HuH-7.5 (cell line): Measurements from ENCODE around the gene TBC1D22A.

ENCODE experiments used
- DNase-seq: peaks from one replicate; pipeline ENCODE4 v3.0.0; 2011; ENCODE audit warnings: low spot score

Gene TBC1D22A

GRCh38 chr22:46909237-46910030 is 147.0 kb downstream of the TBC1D22A start:
- no peak for DNase-seq

DNA sequence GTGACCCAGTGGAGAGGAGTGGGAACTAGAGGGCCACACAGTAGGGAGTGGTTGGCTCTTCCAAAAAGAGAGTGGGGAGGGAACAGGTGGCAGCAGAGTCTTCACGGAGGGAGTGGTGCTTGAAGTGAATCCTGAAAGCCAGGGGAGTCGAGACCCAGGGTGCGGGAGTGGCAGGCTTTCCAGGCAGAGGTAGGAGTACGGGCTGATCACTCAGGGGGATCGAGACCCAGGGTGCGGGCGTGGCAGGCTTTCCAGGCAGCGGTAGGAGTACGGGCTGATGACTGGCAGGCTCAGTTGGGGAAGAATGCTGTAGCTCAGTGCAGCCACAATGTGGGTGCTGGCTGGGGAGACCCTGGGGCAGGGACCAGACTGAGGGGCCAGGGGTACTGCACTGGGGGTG is 148.2 kb downstream of the TBC1D22A start:
- no peak for DNase-seq

DNA sequence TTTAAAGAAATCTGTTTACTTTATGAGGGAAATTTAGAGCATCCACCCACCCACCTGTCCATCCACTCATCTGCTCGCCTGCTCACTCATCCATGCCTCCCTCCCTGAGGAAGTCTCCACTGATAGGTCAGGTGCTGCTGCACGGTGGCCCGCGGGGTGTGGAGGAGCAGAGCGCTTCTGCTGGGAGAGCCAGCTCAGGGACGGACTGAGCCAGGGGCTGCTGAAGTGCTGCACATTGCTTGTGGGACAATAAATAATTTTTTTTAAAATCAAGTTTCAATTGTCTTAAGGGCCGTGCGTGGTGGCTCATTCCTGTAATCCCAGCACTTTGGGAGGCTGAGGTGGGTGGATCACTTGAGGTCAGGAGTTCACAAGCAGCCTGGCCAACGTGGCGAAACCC is 148.9 kb downstream of the TBC1D22A start:
- DNase-seq: no peak

DNA sequence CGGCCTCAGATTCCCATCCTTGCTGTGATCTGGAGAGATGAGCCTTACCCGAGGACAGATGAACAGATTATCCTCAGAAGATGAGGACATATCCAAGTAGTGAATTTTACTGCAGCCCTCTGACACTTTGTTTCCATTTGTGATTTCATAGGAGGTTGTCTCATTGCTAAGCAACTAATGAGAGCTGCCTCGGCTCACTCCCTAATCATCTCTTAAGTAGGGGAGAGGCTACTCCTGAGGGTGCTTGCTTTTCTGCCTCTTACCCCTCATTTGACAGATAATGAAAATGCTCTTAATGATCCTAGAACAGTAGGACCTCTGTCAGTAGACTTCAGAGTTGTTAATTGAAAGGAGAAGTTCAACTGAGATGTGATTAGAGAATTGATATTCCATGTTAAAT is 150.9 kb downstream of the TBC1D22A start:
- DNase-seq: no peak

DNA sequence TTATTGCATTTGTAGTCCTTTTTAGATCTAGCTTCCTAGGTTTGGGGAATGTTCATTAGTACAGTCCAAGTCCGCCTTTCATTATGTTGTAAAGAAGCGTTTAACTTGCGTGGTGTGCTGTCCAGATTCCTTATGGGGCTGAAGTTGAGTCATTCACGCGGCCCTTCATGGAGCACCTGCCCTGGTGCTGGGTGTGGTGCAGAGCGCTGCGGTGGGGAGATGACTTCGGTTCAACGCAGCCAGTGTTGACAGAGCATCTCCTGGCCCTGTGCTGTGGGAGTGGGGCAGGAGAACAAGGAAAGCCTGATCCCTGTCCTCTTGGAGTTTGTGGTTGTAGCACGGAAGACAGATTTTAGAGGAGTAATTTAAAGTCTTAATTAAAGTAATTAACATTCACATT is 152.0 kb downstream of the TBC1D22A start:
- no peak for DNase-seq

DNA sequence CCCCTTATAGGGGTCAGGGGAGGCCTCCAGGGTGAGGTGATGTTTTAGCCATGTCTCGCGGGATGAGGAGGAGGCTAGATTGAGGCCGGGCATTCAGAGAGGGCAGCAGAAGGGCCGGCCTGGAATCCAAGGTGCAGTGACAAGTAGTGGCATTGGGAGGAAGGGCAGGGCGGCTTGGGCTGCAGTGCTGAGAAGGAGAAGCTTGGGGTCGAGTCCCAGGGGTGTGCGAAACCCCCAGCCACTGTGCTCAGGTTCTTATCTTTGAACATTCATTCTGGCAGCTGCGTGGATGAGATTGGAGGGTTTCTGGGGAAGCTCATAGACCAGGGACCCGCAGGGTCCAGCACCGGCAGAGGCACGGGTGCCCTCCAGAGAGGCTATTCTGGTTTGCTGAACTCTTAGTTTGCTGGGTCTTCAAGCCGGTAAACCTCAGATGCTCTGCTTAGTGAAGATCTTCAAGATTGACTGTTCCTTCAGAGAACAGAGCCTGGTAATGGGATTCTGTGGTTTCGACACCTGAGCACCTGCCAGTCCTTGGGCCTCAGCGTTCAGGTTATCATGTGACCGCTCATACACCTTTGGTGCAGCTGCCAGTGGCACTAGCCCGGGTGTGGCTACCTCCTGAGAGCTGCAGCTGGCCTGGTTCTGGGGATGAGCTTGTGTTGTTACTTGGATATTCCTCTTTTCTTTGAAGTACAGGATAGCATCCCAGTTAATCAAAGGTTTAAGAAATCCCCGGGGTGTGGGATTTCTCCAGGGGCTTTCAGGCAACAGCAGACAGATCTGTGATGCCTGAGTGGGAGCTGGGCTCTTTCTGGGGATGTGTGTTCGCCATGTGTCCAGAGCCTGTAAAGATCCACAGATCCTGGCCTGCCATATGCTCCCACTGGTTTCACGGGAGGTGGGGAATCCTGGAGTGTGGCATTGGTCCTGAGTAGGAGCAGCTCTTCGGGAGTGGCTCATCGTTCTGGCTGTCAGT is 152.8 kb downstream of the TBC1D22A start:
- no peak for DNase-seq

- DNase-seq: no peak
These were observed 153.7 kb downstream of the TBC1D22A start for GRCh38 chr22:46915950-46916730.

GRCh38 chr22:46916886-46917770 is 154.7 kb downstream of the TBC1D22A start:
- no peak for DNase-seq

- DNase-seq: no peak
These were observed 155.3 kb downstream of the TBC1D22A start for GRCh38 chr22:46917771-46918101.

GRCh38 chr22:46918197-46918596 is 155.7 kb downstream of the TBC1D22A start:
- no peak for DNase-seq

- DNase-seq: no peak
These were observed 159.6 kb downstream of the TBC1D22A start for GRCh38 chr22:46922037-46922436.

GRCh38 chr22:46923394-46923793 is 160.9 kb downstream of the TBC1D22A start:
- no peak for DNase-seq

- no peak for DNase-seq
These were observed 163.4 kb downstream of the TBC1D22A start for GRCh38 chr22:46925818-46926217.

GRCh38 chr22:46929046-46929709 is 166.7 kb downstream of the TBC1D22A start:
- DNase-seq: no peak

- DNase-seq: no peak
These were observed 167.3 kb downstream of the TBC1D22A start for GRCh38 chr22:46929710-46930204.

DNA sequence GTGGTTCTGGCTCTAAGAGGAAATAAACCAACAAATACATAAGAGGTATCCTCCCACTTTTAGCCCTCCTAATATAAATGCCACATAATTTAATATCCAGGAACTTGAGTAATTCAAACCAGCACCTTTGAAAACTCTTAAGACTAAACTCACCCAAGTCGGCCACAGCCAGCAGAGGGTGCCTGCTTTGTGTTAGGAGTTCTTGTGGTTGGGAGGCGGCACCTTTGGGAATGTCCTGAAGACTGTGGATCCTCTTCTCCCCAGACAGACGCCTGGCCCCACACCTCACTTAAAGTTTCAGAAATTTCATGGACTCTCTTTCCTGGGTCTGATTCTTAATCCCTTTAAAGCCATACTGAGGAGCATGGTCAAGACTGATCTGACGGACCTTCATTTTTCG is 169.0 kb downstream of the TBC1D22A start:
- no peak for DNase-seq

- DNase-seq: no peak
These were observed 169.4 kb downstream of the TBC1D22A start for GRCh38 chr22:46931881-46932280.

- no peak for DNase-seq
These were observed 170.8 kb downstream of the TBC1D22A start for GRCh38 chr22:46933040-46933930.

GRCh38 chr22:46934172-46934745 is 171.8 kb downstream of the TBC1D22A start:
- no peak for DNase-seq
